IPS-NIHi11 (cell line): ENCODE measurements around the gene DENND5B.
"Not testable (repeated sequence)": the region's sequence is repeated elsewhere in the genome, so short reads cannot be mapped to it uniquely, and the experiment has no call there.

Source experiments
- DNase-seq: peaks from one replicate; pipeline ENCODE4 v3.0.0; 2012; ENCODE audit warnings: mixed read lengths, low spot score

DENND5B gene

GRCh38 chr12:31590642-31591379 is at the start of gene DENND5B:
TSS of gene DENND5B (minus strand) at chr12:31591136. CDS start at chr12:31590832, 304 bp downstream.
- DNase-seq, result peak; percentile 87

GRCh38 chr12:31634620-31635019 is 43.7 kb upstream of the DENND5B start:
- DNase-seq, result no peak

- no peak for DNase-seq
These were observed 42.5 kb upstream of the DENND5B start for GRCh38 chr12:31633464-31633863.

- no peak for DNase-seq
These were observed 40.9 kb upstream of the DENND5B start for GRCh38 chr12:31631809-31632208.

- no peak for DNase-seq
These were observed 40.2 kb upstream of the DENND5B start for GRCh38 chr12:31631023-31631724.

GRCh38 chr12:31629756-31630732 is 39.1 kb upstream of the DENND5B start:
- DNase-seq, result no peak

- no peak for DNase-seq
These were observed 36.6 kb upstream of the DENND5B start for GRCh38 chr12:31627456-31628054.

- no peak for DNase-seq
These were observed 35.5 kb upstream of the DENND5B start for GRCh38 chr12:31626270-31626995.

GRCh38 chr12:31622038-31622437 is 31.1 kb upstream of the DENND5B start:
- no peak for DNase-seq

GRCh38 chr12:31620311-31620710 is 29.4 kb upstream of the DENND5B start:
- no peak for DNase-seq

GRCh38 chr12:31618228-31619025 is 27.5 kb upstream of the DENND5B start:
- no peak for DNase-seq

GRCh38 chr12:31612819-31613218 is 21.9 kb upstream of the DENND5B start:
- DNase-seq, result no peak

GRCh38 chr12:31608299-31608698 is 17.4 kb upstream of the DENND5B start:
- DNase-seq, result not testable (repeated sequence)

- no peak for DNase-seq
These were observed 14.6 kb upstream of the DENND5B start for GRCh38 chr12:31605531-31605930.

- no peak for DNase-seq
These were observed 12.6 kb upstream of the DENND5B start for GRCh38 chr12:31603546-31604009.

- no peak for DNase-seq
These were observed 9.8 kb upstream of the DENND5B start for GRCh38 chr12:31600750-31601149.

GRCh38 chr12:31600252-31600651 is 9.3 kb upstream of the DENND5B start:
- peak; percentile 27 for DNase-seq

- no peak for DNase-seq
These were observed 8.1 kb upstream of the DENND5B start for GRCh38 chr12:31599053-31599452.

GRCh38 chr12:31597066-31597465 is 6.1 kb upstream of the DENND5B start:
- DNase-seq, result no peak

- no peak for DNase-seq
These were observed 3.7 kb upstream of the DENND5B start for GRCh38 chr12:31594681-31595080.
